Fibroblast of pulmonary artery (primary cell): ENCODE results near the gene LRRC55.

Experiments used
- DNase-seq: peaks from one replicate; pipeline ENCODE4 v3.0.0-alpha.2; 2010; ENCODE audit warnings: low read depth
- H3K4me3 ChIP-seq: replicated peaks from 2 replicates; pipeline ENCODE4 v1.5.1; 2011; ENCODE audit warnings: low read depth, mild to moderate bottlenecking, control low read depth, low read length, moderate library complexity
- TF ChIP-seq, protein P1 (sequence below): IDR thresholded peaks from 2 replicates; pipeline ENCODE4 v1.5.1; 2011; ENCODE audit warnings: mild to moderate bottlenecking, control low read depth, low read length, inconsistent platforms; ENCODE audit errors: missing control alignments

LRRC55 gene

DNA sequence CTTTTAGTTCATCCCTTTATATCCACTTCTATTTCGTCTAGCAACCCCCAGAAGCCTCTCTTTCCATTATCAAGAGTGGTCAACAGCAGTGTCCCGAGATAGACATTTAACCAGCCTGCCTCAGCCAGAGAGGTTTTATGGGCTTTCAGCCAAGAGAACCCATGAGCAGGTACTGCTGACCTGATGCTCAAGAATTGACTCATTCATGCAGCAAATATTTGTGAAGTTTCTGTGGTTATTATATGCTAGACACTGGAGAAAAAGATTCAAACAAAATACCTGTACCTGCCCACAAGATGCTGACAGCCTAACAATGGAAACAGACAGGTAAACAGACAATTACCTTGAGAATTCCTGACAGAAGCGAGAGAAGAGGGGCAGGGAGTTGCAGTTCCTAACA, 9.7 kb upstream of the LRRC55 start:
- TF ChIP-seq, protein P1, sequence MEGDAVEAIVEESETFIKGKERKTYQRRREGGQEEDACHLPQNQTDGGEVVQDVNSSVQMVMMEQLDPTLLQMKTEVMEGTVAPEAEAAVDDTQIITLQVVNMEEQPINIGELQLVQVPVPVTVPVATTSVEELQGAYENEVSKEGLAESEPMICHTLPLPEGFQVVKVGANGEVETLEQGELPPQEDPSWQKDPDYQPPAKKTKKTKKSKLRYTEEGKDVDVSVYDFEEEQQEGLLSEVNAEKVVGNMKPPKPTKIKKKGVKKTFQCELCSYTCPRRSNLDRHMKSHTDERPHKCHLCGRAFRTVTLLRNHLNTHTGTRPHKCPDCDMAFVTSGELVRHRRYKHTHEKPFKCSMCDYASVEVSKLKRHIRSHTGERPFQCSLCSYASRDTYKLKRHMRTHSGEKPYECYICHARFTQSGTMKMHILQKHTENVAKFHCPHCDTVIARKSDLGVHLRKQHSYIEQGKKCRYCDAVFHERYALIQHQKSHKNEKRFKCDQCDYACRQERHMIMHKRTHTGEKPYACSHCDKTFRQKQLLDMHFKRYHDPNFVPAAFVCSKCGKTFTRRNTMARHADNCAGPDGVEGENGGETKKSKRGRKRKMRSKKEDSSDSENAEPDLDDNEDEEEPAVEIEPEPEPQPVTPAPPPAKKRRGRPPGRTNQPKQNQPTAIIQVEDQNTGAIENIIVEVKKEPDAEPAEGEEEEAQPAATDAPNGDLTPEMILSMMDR: no peak
- no peak for DNase-seq
- H3K4me3 ChIP-seq: no peak overlapping the region

DNA sequence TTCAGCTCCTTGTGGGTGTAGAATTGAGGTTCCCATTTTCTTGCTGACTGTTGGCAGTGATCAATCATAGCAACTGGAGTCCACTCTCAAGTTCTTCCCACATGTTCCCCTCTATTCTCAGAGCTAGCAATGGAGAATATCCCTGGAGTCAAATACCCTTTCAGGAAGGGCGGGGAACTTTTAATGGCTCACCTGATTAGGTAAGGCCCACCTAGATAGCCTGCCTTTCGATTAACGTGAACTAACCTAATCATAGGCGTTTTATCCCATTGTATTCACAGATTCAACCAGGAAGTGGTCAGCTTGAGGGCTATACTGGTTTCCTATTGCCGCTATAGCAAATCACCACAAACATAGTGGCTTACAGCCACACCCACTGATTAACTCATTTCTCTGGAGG, 7.1 kb upstream of the LRRC55 start:
- DNase-seq: no peak
- H3K4me3 ChIP-seq: no peak overlapping the region
- TF ChIP-seq, protein P1: no peak

DNA sequence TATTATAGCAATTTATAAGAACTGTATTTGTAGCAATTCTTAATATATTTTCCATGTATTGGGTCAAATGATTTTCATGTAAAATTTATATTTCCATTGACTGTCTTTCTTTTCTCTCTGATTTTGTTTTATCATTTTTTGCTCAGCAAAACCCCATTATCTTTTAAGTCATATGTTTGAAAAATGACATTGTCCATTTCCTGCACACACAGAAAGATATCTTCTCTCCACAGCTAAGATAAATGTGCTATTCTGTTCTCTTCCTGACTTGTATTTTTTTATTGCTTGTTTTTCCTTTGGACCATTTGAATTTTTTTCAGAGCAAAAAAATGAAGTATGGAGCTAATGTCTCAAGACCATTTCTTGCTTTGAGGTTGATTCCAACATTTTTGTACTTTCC, 6.3 kb upstream of the LRRC55 start:
- no peak overlapping the region for H3K4me3 ChIP-seq
- TF ChIP-seq, protein P1: no peak

DNA sequence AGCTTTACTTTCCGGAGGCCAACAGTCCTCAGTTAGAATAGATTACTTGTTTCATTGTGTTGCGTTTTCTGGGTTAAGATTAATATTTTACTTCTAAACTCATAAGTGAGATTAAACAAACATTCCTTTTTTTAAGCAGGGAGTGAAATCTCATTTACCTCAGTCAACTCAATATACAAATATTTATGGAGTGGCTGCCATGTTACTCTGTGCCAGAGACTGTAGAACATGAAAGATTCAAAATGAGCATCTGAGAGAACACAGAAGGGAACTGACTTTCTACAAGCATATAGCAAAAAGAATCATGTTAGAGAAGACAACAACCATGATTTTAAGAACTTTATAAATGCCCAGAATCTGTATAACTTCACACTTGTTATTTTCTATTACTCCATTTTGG, 3.4 kb upstream of the LRRC55 start:
- H3K4me3 ChIP-seq: no peak overlapping the region
- TF ChIP-seq, protein P1: no peak
- no peak for DNase-seq

More for the DNA sequence above, 6.3 kb upstream of the LRRC55 start:
- no peak for DNase-seq

DNA sequence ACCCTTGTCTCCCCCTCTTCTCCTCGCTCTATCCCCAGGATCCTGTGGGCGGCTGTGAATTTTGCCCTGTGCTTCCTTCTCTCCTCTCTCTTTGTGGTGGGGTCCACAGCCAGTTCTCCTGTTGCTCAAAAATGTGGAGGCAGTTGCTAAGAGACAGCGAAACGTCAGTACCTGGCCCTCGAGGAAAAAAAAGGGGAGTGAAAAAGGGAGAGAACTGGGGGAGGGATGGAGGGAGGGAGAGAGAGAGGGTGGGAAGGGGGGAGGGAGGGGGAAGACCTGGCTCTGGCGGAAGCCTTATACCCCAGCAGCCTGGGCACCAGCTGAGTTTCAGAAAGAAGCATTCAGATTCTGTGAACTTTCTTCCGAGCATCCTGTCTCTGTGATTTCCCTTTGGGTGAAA, 2.1 kb upstream of the LRRC55 start:
- TF ChIP-seq, protein P1: no peak
- no peak overlapping the region for H3K4me3 ChIP-seq
- no peak for DNase-seq

DNA sequence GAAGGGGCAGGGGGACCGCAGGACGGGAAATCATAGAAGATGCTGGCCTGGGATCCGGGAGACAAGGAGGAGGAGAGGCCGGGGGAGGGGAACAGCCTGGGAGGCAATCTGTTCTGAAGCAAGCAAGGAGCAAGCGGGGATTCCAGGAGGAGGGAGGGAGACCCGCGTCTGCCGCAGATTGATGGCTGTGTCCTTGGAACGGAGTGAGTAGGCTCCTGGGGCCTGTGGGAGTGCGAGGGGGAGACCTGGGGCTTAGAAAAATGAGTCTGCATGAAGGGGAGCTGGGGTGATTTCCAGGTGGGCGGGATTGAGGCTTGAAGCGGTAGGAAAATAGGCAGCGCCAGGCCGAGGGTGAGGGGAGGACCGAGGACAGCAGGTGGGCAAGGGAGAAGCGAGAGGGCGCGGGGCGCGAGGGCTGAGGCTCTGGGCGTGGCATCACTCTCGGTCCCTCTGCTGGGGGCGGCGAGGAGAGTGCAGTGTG, 1.6 kb upstream of the LRRC55 start:
- TF ChIP-seq, protein P1: no peak
- no peak for DNase-seq
- H3K4me3 ChIP-seq: no peak overlapping the region

DNA sequence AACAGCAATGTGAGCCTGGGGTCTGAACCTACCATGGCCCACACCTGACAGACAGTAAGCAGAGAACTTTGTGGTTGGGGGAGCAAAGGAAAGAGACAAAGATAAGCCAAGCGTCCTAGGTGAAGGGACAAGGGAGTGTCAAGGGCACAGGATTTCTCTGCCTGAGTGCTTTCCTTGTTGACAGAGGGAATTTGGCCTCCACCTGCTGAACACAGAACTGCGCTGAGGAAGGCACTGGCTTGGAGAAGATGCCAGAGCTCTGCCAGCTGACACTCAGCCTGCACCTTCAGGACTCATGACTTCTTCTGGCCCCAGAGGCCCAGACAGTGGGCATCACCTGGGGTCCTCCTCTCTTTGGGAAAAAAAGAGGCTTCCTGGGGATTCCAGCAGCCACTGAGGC, 789 bp upstream of the LRRC55 start:
- no peak overlapping the region for H3K4me3 ChIP-seq
- DNase-seq: no peak
- TF ChIP-seq, protein P1: no peak
